ENCODE results near the gene PF4V1. TPM values are rescaled to one million over a fixed set of nuclear protein-coding genes. Genes with fewer than 3 reads are reported as not detected.

Gene PF4V1
- total and polyA plus RNA-seq, 9 of the 15 experiments (the other 6 are each of a cell fraction or from before 2014, with no cell fraction given): not detected

GRCh38 chr4:73875401-73875800, 22.3 kb downstream of the PF4V1 start:
- no peak for ATAC-seq
- Histone ChIP-seq H3K9me1 (ENCODE audit: control insufficient read depth, insufficient read depth, low read length) (no peaks in the 10 kb centered on the region), H3K4me1 (replicated peaks in 1 of 2; ENCODE audit: control insufficient read depth in 2 of 2, insufficient read depth in 2 of 2, low read length in 2 of 2) (no peaks in the 10 kb centered on the region), H3K4me2 (ENCODE audit: insufficient read depth, low read length) (no peak overlapping the region), H4K20me1 (replicated peaks; ENCODE audit: control insufficient read depth, insufficient read depth, low read length) (no peaks in the 10 kb centered on the region), H3K27me3 (ENCODE audit: control insufficient read depth in 2 of 2, insufficient read depth in 2 of 2, low read length in 2 of 2) (no peaks in the 10 kb centered on the region), H3K79me2 (ENCODE audit: control insufficient read depth, insufficient read depth, low read length) (no peaks in the 10 kb centered on the region), H3K4me3 (no peak overlapping the region), H3K9me3 (replicated peaks; ENCODE audit: control insufficient read depth, insufficient read depth, low read depth, low read length) (no peaks in the 10 kb centered on the region), H3K9ac (ENCODE audit: insufficient read depth in 1 of 2, low read depth in 2 of 2, low read length in 2 of 2) (no peak overlapping the region), H2AFZ (ENCODE audit: low read depth, low read length) (no peak overlapping the region), H3K36me3 (ENCODE audit: control insufficient read depth, insufficient read depth, low read length) (no peaks in the 10 kb centered on the region), H3K27ac (ENCODE audit: extremely low read depth, low read depth, low read length) (no peak overlapping the region)
- DNase-seq (ENCODE audit: extremely low read depth in 1 of 4, low spot score in 3 of 4): no peak
- ChIA-PET CTCF (ENCODE audit: low intra/inter-chr PET ratio) (no interaction called here), POLR2A (interaction anchor here (0.5 kb wide), 1 partner anchor 170 kb away, joined by 3 read pairs; no protein-coding TSS in a partner anchor)
- no peak for FAIRE-seq
- no TSS peak for BruUV-seq (replicated peaks)
- in situ Hi-C loops (cut with MboI): loop anchor here (10.0 kb wide), 1 partner anchor 259 kb away; no protein-coding TSS in a partner anchor
- no peak for TF ChIP-seq GABPB2 (CRISPR knock-in tag; conservative IDR thresholded peaks at IDR 0.05)
- TF ChIP-seq, protein P1, sequence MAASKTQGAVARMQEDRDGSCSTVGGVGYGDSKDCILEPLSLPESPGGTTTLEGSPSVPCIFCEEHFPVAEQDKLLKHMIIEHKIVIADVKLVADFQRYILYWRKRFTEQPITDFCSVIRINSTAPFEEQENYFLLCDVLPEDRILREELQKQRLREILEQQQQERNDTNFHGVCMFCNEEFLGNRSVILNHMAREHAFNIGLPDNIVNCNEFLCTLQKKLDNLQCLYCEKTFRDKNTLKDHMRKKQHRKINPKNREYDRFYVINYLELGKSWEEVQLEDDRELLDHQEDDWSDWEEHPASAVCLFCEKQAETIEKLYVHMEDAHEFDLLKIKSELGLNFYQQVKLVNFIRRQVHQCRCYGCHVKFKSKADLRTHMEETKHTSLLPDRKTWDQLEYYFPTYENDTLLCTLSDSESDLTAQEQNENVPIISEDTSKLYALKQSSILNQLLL (CRISPR knock-in tag; IDR thresholded peaks at IDR 0.05; ENCODE audit: borderline replicate concordance): no peak
- TF ChIP-seq ZNF384 (IDR thresholded peaks at IDR 0.05; ENCODE audit: low read depth, low read length): no peak
- intact Hi-C loops (cut with micrococcal nuclease): no loop called here
- 70% methylated on average over 1 of the region's 1 CpG for WGBS (ENCODE audit: insufficient coverage, low coverage, missing lambda C conversion rate)

- Histone ChIP-seq H4K20me1 (replicated peaks; ENCODE audit: control insufficient read depth, insufficient read depth, low read length) (no peaks in the 10 kb centered on the region), H3K9me1 (ENCODE audit: control insufficient read depth, insufficient read depth, low read length) (no peaks in the 10 kb centered on the region), H3K27ac (ENCODE audit: extremely low read depth, low read depth, low read length) (no peak overlapping the region), H3K4me2 (ENCODE audit: insufficient read depth, low read length) (no peak overlapping the region), H3K9me3 (replicated peaks; ENCODE audit: control insufficient read depth, insufficient read depth, low read depth, low read length) (no peaks in the 10 kb centered on the region), H3K79me2 (ENCODE audit: control insufficient read depth, insufficient read depth, low read length) (no peaks in the 10 kb centered on the region), H3K27me3 (ENCODE audit: control insufficient read depth in 2 of 2, insufficient read depth in 2 of 2, low read length in 2 of 2) (no peaks in the 10 kb centered on the region), H3K4me3 (no peak overlapping the region), H3K9ac (ENCODE audit: insufficient read depth in 1 of 2, low read depth in 2 of 2, low read length in 2 of 2) (no peak overlapping the region), H3K4me1 (replicated peaks in 1 of 2; ENCODE audit: control insufficient read depth in 2 of 2, insufficient read depth in 2 of 2, low read length in 2 of 2) (peaks cover 0 to 6% of the 10 kb centered on the region in 2 experiments; a peak in 2 of 5 replicates), H2AFZ (ENCODE audit: low read depth, low read length) (no peak overlapping the region), H3K36me3 (ENCODE audit: control insufficient read depth, insufficient read depth, low read length) (no peaks in the 10 kb centered on the region)
- TF ChIP-seq ZC3H8 (IDR thresholded peaks at IDR 0.05) (no peak), SMAD4 (CRISPR knock-in tag; conservative IDR thresholded peaks at IDR 0.05) (no peak), ZC3H11A (IDR thresholded peaks at IDR 0.05; ENCODE audit: low read depth, low read length) (no peak), BHLHE40 (IDR thresholded peaks at IDR 0.05; ENCODE audit: low read length) (no peak), FOXO4 (CRISPR knock-in tag; IDR thresholded peaks at IDR 0.05) (no peak), MAFF (IDR thresholded peaks at IDR 0.05; ENCODE audit: low read length) (no peak), ZBTB7A (IDR thresholded peaks at IDR 0.05; ENCODE audit: borderline replicate concordance, control insufficient read depth, low read depth, low read length) (no peak)
- TF ChIP-seq, protein P2, sequence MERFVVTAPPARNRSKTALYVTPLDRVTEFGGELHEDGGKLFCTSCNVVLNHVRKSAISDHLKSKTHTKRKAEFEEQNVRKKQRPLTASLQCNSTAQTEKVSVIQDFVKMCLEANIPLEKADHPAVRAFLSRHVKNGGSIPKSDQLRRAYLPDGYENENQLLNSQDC (CRISPR knock-in tag; IDR thresholded peaks at IDR 0.05): no peak
- TF ChIP-seq, protein P3, sequence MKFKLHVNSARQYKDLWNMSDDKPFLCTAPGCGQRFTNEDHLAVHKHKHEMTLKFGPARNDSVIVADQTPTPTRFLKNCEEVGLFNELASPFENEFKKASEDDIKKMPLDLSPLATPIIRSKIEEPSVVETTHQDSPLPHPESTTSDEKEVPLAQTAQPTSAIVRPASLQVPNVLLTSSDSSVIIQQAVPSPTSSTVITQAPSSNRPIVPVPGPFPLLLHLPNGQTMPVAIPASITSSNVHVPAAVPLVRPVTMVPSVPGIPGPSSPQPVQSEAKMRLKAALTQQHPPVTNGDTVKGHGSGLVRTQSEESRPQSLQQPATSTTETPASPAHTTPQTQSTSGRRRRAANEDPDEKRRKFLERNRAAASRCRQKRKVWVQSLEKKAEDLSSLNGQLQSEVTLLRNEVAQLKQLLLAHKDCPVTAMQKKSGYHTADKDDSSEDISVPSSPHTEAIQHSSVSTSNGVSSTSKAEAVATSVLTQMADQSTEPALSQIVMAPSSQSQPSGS (CRISPR knock-in tag; IDR thresholded peaks at IDR 0.05): no peak
- ChIA-PET POLR2A (no interaction called here), CTCF (ENCODE audit: low intra/inter-chr PET ratio) (no interaction called here)
- in situ Hi-C loops (cut with MboI) (no loop called here), intact Hi-C loops (cut with micrococcal nuclease) (no loop called here)
- no peak for FAIRE-seq
- ATAC-seq: no peak
- no TSS peak for BruUV-seq (replicated peaks)
- no peak for DNase-seq (ENCODE audit: extremely low read depth in 1 of 4, low spot score in 3 of 4)
- WGBS (ENCODE audit: insufficient coverage, low coverage, missing lambda C conversion rate): 0% methylated on average over 1 of the region's 1 CpG
Measured at GRCh38 chr4:73883306-73883705, 30.2 kb downstream of the PF4V1 start.
